ENCODE measurements around the gene KCNQ2. TPM values are rescaled to one million over a fixed set of nuclear protein-coding genes. Genes with fewer than 3 reads are reported as not detected.
A peak's percentile ranks its signal among the peaks of the same experiment; 100 is the strongest.

KCNQ2 gene
- total RNA-seq, 4 donors from 2014 or later, result 0.19 to 0.40 (median 0.40) TPM; not detected in 1

DNA sequence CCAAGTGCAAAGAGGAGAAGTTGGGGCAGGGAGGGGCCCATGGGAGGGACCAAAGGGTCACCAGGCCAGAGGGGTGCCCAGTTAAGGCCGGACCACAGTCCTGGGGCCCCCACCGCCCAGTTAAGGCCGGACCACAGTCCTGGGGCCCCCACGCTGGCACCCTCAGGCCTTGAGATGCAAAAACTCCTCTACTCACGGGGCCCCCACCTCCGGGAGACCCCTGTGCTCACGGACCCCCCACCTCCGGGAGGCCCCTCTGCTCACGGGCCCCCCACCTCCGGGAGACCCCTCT, 16.9 kb downstream of the KCNQ2 start:
- Histone ChIP-seq H3K36me3 (no peaks in the 10 kb centered on the region), H3K27ac (no peak overlapping the region), H3K9me3 (no peaks in the 10 kb centered on the region), H3K4me1 (peaks cover 0 to 41% (median 13%) of the 10 kb centered on the region in 3 donors), H3K4me3 (no peak overlapping the region), H3K27me3 (peaks cover 99% of the 10 kb centered on the region)
- TF ChIP-seq, protein P1, sequence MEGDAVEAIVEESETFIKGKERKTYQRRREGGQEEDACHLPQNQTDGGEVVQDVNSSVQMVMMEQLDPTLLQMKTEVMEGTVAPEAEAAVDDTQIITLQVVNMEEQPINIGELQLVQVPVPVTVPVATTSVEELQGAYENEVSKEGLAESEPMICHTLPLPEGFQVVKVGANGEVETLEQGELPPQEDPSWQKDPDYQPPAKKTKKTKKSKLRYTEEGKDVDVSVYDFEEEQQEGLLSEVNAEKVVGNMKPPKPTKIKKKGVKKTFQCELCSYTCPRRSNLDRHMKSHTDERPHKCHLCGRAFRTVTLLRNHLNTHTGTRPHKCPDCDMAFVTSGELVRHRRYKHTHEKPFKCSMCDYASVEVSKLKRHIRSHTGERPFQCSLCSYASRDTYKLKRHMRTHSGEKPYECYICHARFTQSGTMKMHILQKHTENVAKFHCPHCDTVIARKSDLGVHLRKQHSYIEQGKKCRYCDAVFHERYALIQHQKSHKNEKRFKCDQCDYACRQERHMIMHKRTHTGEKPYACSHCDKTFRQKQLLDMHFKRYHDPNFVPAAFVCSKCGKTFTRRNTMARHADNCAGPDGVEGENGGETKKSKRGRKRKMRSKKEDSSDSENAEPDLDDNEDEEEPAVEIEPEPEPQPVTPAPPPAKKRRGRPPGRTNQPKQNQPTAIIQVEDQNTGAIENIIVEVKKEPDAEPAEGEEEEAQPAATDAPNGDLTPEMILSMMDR (IDR thresholded peaks at IDR 0.05), result no peak
- TF ChIP-seq EP300 (IDR thresholded peaks at IDR 0.05) (no peak), POLR2AphosphoS5 (IDR thresholded peaks at IDR 0.05) (no peak)
- ATAC-seq, result no peak
- WGBS, 2 donors (ENCODE audit: low coverage in 1 of 2), result no CpG with 5 or more reads among the region's 10 CpGs

DNA sequence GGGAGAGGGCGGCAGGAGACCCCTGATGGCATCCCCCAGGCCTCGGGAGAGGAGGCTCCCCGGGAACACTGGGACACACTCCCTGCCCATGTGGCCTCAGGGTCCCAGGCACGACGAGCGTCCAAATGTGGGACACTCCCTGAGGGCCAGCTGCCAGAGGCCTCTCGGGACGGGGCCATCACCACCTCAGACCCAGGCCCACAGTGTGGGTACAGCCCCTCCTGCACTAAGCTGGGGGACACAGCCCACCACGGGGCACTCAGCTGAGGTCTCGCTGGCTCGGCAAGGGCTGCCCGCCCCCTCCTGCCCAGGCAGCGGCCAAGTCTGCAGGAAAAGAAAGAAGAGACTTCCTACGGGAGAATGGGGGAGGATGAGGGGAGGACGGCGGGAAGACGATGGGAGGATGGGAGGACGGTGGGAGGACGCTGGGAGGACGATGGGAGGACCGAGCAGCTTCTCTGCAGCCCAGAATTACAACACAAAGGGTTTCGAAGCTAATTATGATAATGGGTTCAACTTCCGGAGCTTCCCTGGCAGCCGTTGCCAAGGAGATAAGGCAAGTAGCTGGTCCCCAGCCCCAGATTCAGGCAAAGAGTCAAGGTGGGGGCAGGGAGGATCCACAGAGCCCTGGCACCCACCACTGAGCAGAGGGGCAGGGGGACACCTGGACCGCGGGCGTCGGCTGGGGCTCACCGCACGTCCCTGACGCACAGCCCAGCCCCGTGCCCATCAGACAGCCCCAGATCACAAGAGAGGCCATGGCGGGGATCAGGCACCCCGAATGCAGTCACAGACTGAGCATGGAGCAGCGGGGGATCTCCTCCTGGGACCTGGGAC, 17.5 kb downstream of the KCNQ2 start:
- Histone ChIP-seq H3K36me3 (no peaks in the 10 kb centered on the region), H3K27ac (peak overlapping the region in 1 of 4 donors; percentile 6), H3K9me3 (no peaks in the 10 kb centered on the region), H3K4me3 (no peak overlapping the region), H3K4me1 (peaks cover 0 to 41% (median 13%) of the 10 kb centered on the region in 3 donors), H3K27me3 (peaks cover 99% of the 10 kb centered on the region)
- ATAC-seq, result no peak
- WGBS, 2 donors (ENCODE audit: low coverage in 1 of 2), result 34 to 60% methylated on average over 2 to 16 of the region's 35 CpGs
- no peak for TF ChIP-seq EP300 (IDR thresholded peaks at IDR 0.05)

DNA sequence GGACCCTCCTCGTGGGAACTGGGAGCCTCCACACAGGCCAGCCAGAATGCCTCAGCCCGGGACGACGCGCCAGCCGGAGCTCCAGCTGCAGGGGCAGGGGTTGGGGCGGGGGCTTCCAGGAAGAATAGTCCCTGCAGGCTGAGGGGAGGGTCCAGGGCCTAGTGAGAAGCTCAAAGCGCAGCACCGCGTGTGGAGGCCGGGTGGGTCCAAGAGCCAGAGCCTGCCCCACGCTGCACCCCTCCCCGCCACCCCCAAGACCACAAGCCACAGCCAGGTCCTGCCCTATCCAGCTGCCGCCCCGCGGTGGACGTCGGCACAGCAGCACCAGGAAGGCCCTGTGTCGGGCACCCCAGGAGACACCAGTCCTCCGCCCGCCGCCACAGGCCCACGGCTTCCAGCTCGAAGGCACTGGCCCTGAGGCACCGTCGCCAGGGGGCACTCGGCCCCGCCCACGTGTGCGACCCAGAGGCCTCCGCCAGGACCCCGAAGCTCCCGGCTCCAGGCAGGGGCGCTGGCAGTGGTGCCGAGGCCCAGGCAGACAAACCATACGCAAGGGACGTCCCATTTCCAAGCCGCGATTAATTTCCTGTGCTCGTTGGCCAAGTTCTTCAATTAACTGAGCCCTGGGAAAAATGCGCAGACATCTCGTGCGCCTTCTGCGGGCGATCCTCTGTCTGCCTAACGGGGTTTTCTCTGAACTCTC, 19.5 kb downstream of the KCNQ2 start:
- TF ChIP-seq, protein P1 (IDR thresholded peaks at IDR 0.05), result no peak
- TF ChIP-seq POLR2A (IDR thresholded peaks at IDR 0.05), result no peak
- no peak for TF ChIP-seq POLR2AphosphoS5 (IDR thresholded peaks at IDR 0.05)
- no peak for TF ChIP-seq EP300 (IDR thresholded peaks at IDR 0.05)
- H3K9me3 ChIP-seq, result no peaks in the 10 kb centered on the region
- no CpG with 5 or more reads among the region's 46 CpGs for WGBS, 2 donors (ENCODE audit: low coverage in 1 of 2)
- no peak overlapping the region for H3K27ac ChIP-seq
- peaks cover 100% of the 10 kb centered on the region for H3K27me3 ChIP-seq
- peaks cover 0 to 40% (median 13%) of the 10 kb centered on the region in 3 donors for H3K4me1 ChIP-seq
- no peak overlapping the region for H3K4me3 ChIP-seq
- no peak for ATAC-seq
- no peaks in the 10 kb centered on the region for H3K36me3 ChIP-seq

DNA sequence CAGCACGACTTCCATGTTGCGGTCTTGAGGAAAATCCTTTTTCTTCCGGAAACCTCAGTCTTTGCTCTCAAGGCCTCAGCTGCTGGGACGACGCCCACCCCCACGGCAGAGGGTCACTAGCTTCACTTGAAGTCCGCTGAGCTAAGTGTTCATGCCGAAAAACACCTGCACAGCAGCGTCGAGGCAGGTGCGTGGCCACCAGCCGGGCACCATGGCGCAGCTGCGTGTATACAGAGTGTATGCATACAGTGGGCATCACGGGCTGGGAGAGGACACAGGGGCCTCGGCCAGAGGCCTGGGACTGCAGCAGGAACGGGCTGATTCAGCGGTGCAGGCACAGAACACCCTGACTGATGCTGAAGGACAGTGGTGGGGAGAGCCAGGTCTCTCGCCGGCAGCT, 20.1 kb downstream of the KCNQ2 start:
- Histone ChIP-seq H3K9me3 (no peaks in the 10 kb centered on the region), H3K27ac (no peak overlapping the region), H3K4me1 (peaks cover 0 to 33% (median 9%) of the 10 kb centered on the region in 3 donors), H3K36me3 (no peaks in the 10 kb centered on the region), H3K27me3 (peaks cover 100% of the 10 kb centered on the region), H3K4me3 (no peak overlapping the region)
- ATAC-seq, result no peak
- no peak for TF ChIP-seq POLR2AphosphoS5 (IDR thresholded peaks at IDR 0.05)
- TF ChIP-seq, protein P1 (IDR thresholded peaks at IDR 0.05), result no peak
- no peak for TF ChIP-seq POLR2A (IDR thresholded peaks at IDR 0.05)
- no peak for TF ChIP-seq EP300 (IDR thresholded peaks at IDR 0.05)
- WGBS, 2 donors (ENCODE audit: low coverage in 1 of 2), result 88 to 100% methylated on average over 2 to 5 of the region's 20 CpGs

DNA sequence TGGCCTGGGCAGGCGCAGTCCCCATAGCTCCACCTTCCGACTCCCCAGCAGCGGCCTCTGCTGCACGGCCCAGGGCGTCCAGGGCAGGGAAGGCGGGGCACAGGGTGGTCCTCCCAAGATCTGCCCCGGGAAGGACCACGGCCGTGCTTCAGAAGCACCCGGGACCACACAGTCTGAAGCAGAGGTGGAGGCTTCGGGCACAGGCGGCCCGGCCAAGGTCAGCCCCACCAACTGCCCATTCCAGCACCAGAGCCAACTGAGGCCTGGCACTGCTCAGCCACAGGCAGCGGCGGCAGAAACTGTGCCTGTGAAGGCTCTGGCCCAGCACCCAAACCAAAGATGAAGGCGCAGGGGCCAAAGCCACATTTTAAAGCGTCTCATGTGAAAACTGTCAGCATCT, 20.6 kb downstream of the KCNQ2 start:
- Histone ChIP-seq H3K27me3 (peaks cover 100% of the 10 kb centered on the region), H3K4me3 (no peak overlapping the region), H3K4me1 (peaks cover 0 to 28% (median 5%) of the 10 kb centered on the region in 3 donors), H3K27ac (no peak overlapping the region), H3K9me3 (no peaks in the 10 kb centered on the region), H3K36me3 (no peaks in the 10 kb centered on the region)
- no peak for TF ChIP-seq EP300 (IDR thresholded peaks at IDR 0.05)
- no peak for TF ChIP-seq POLR2A (IDR thresholded peaks at IDR 0.05)
- TF ChIP-seq, protein P1 (IDR thresholded peaks at IDR 0.05), result no peak
- no peak for TF ChIP-seq POLR2AphosphoS5 (IDR thresholded peaks at IDR 0.05)
- no peak for ATAC-seq
- WGBS, 2 donors (ENCODE audit: low coverage in 1 of 2), result 100% methylated on average over 1 to 2 of the region's 17 CpGs

Measured in gastroesophageal sphincter (tissue), 4 donors.